Lower lobe of right lung (tissue), 2 donors: ENCODE measurements around the gene CKMT2. TPM values are rescaled to one million over a fixed set of nuclear protein-coding genes. Genes with fewer than 3 reads are reported as not detected.

Experiments used
- ATAC-seq, 2 donors: fragments of 200-7000 bp; cut with Tn5 transposase; one replicate each; pipeline ENCODE4 v1.9.1; 2020 to 2022; ENCODE audit warnings: mild to moderate bottlenecking in 2 of 2, moderate library complexity in 2 of 2
- DNase-seq: peaks from one replicate; pipeline ENCODE4 v3.0.0-alpha.2; 2020
- H3K27ac ChIP-seq: fragments of 200-600 bp; one replicate; pipeline ENCODE4 v1.8.0; 2022
- H3K27me3 ChIP-seq: fragments of 200-600 bp; one replicate; pipeline ENCODE4 v1.8.0; 2022; ENCODE audit warnings: low read depth
- H3K36me3 ChIP-seq: fragments of 200-600 bp; one replicate; pipeline ENCODE4 v1.8.0; 2022; ENCODE audit warnings: mild to moderate bottlenecking
- H3K4me1 ChIP-seq: fragments of 200-600 bp; one replicate; pipeline ENCODE4 v1.8.0; 2022
- H3K4me3 ChIP-seq: fragments of 200-600 bp; one replicate; pipeline ENCODE4 v1.8.0; 2022; ENCODE audit warnings: mild to moderate bottlenecking
- H3K9me3 ChIP-seq: fragments of 200-600 bp; one replicate; pipeline ENCODE4 v1.8.0; 2022
- intact Hi-C: fragments of 100-400 bp; cut with DNase I; formaldehyde crosslinking; loops from one replicate; pipeline ENCODE4 v1.11.0; 2022
- long read RNA-seq: library from polyadenylated mRNA; unstranded; transcript quantifications from one replicate; pipeline ENCODE4 v2.0.0, GENCODE V29; 2021
- total RNA-seq: library from RNA; stranded (reverse); fragmentation: NEBNext Ultra II Directional; extraction: Animal tissue kit (Norgen Biotek cat#: 25700); gene quantifications from one replicate; pipeline ENCODE4 v1.2.1, GENCODE V29; 2021
- TF ChIP-seq, protein P1 (sequence below): fragments of 200-600 bp; IDR thresholded peaks from one replicate; pipeline ENCODE4 v1.8.0; 2022; ENCODE audit warnings: antibody characterized with exemption, mild to moderate bottlenecking
- donor health status: DM: no; HTN: yes; CAD: no; lungs with severe emphysema.

Gene CKMT2
- total RNA-seq, result 1.4 TPM
- long read RNA-seq, partial matches to known transcripts, result 1 of 13 reads
- long read RNA-seq, other reads (novel, unspliced or antisense), result 12 of 13 reads

DNA sequence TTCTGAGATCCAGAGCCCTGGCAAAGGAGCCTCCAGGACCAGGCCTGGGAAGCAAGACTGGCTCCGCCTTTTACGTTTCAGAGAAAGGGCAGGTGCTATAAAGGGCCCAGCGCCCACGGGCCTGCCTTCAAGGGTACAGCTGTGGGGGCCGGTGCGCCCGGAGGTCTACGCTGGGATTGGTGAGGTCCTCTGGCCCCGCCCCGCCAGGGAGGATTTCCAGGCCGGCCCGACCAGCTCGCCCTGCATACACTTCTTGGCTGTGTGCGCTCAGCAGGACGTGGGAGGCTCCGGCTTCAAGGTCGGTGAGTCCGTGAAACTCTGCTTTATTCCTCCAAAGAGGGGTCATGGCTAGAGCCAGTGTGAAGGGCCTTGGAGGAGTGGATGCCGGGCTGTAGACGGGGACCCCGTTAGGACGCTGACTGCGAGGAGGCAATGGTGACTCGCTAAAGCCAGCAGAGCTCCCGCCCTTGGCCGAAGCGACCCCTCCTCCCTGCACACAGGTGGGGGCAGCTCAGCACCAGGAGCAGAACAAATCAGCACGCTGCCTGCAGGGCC lies at the start of gene CKMT2:
Gene CKMT2, plus strand, starts transcription at position 243 of the 555 bp plus-strand sequence. CDS start 17,811 bp downstream, outside the sequence.
- peak; percentile 81 for DNase-seq
- intact Hi-C loops, result loop anchor here (5.0 kb wide), 1 partner anchor 59 kb away; no protein-coding TSS in a partner anchor
- H3K36me3 ChIP-seq, result no peaks in the 10 kb centered on the region
- no peaks in the 10 kb centered on the region for H3K27me3 ChIP-seq
- TF ChIP-seq, protein P1, sequence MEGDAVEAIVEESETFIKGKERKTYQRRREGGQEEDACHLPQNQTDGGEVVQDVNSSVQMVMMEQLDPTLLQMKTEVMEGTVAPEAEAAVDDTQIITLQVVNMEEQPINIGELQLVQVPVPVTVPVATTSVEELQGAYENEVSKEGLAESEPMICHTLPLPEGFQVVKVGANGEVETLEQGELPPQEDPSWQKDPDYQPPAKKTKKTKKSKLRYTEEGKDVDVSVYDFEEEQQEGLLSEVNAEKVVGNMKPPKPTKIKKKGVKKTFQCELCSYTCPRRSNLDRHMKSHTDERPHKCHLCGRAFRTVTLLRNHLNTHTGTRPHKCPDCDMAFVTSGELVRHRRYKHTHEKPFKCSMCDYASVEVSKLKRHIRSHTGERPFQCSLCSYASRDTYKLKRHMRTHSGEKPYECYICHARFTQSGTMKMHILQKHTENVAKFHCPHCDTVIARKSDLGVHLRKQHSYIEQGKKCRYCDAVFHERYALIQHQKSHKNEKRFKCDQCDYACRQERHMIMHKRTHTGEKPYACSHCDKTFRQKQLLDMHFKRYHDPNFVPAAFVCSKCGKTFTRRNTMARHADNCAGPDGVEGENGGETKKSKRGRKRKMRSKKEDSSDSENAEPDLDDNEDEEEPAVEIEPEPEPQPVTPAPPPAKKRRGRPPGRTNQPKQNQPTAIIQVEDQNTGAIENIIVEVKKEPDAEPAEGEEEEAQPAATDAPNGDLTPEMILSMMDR, result no peak
- H3K4me1 ChIP-seq, result peaks cover 29% of the 10 kb centered on the region
- peak within 1 kb of the TSS; percentile 47 for H3K4me3 ChIP-seq
- ATAC-seq, result peak; percentile 91 to 95
- no peaks in the 10 kb centered on the region for H3K9me3 ChIP-seq
- peak within 1 kb of the TSS; percentile 11 for H3K27ac ChIP-seq

DNA sequence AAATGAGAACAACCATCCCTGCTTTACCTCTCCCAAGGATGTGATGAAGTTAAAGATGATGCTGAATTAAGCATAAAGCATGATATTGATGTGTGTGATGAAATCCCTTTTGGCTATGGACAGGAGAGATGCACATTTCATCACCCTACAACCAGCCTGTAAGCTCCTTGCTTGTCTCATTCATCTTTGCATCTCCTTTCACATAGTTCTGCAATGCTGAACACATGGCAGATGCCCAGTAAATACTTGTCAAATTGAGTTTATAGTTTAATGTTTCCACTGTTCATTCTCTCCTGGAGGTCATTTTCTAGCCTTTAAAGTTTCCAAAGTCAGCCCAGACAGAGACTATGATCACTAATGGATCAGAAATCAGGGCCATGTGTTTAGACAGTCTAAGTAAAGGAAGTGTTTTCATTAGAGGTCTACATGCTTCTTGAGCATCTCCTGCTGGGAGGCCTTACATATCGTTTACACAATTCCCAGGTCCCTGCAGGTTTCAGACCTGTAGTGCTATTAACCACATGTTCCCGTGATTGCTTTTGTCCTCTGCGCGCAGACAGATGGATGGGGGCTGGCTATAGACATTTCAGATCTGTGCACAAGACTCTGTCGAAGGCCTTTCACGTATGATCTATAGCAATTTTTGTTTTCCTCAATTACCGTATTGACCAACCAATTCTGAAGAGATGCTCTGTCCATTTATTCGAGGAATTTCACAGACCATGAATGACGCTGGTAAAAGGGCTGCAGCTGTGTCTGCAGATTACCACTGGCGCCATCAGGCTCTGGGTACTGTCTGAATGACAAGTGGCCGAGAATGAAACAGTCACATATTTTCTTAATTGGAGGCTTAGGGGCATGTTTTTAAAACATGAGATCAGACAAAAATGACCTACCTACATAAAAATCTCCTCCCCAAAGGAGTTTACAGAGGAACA lies 49.0 kb upstream of the CKMT2 start:
- intact Hi-C loops, result no loop called here
- DNase-seq (no peak), ATAC-seq (no peak)
- Histone ChIP-seq H3K4me1 (no peaks in the 10 kb centered on the region), H3K36me3 (no peaks in the 10 kb centered on the region), H3K27ac (no peak overlapping the region), H3K4me3 (no peak overlapping the region), H3K27me3 (no peaks in the 10 kb centered on the region), H3K9me3 (no peaks in the 10 kb centered on the region)
- TF ChIP-seq, protein P1, result no peak

DNA sequence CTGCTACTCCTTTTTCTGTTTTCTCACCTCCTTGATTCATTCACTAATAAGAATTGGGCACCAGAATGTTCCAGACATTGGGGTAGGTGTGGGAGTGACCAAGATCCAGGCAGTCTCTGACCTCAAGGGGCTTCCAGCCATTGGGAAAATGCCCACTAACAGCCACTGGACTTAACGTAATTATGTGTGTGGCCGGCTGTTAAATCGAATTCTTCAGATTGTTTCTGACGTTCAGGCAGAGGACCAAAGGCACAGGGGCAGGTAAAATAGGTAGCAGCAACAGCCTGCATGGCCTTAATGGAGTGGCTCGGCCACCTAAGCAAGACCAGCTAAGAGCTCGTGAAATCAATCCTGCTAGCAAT lies 48.4 kb upstream of the CKMT2 start:
- H3K27me3 ChIP-seq, result no peaks in the 10 kb centered on the region
- intact Hi-C loops, result no loop called here
- ATAC-seq (no peak), DNase-seq (no peak)
- no peak overlapping the region for H3K27ac ChIP-seq
- no peak overlapping the region for H3K4me3 ChIP-seq
- TF ChIP-seq, protein P1, result no peak
- no peaks in the 10 kb centered on the region for H3K4me1 ChIP-seq
- H3K36me3 ChIP-seq, result no peaks in the 10 kb centered on the region
- no peaks in the 10 kb centered on the region for H3K9me3 ChIP-seq

DNA sequence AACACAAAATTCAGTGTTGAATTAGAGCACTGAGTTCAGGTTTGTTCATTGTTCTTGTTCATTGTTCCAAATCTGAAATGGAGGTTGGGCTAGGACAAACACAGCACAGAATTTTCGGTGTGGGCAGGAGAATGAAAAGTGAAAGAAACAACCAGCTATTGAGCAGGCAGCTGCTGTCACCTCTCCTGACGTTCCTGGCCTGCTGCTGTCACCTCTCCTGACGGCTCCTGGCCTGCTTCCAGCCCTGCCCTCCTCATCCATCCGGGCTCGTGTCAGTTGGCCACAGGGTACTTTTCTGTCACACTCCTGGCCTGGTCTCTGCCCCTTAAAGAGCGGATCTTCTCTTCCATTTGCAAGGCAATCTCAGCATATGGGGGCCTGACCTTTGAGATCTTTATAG lies 45.2 kb upstream of the CKMT2 start:
- Histone ChIP-seq H3K27ac (no peak overlapping the region), H3K27me3 (no peaks in the 10 kb centered on the region), H3K4me1 (no peaks in the 10 kb centered on the region), H3K9me3 (no peaks in the 10 kb centered on the region), H3K4me3 (no peak overlapping the region), H3K36me3 (no peaks in the 10 kb centered on the region)
- peak in 1 of 2 donors; percentile 23 for ATAC-seq
- intact Hi-C loops, result no loop called here
- no peak for DNase-seq
- TF ChIP-seq, protein P1, result no peak

DNA sequence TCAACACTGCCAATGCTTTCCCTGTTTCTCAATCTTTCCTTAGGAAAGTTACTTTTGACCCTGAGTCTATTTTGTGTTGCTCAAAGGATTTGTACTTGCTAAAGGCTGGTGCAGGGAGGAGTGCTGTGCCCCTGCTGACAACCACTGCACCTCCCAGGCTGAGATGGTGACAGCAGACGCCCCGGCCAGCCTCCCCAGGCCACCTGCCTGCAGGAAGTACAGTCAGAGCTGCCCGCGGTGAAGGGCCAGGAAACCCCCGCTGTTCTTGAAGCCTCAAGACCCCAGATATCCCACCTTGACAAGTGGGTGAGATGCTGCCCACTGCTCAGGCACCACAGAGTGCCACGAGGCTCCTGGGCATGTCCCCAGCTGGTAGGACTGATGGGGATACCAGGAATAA lies 44.2 kb upstream of the CKMT2 start:
- H3K36me3 ChIP-seq, result no peaks in the 10 kb centered on the region
- no peaks in the 10 kb centered on the region for H3K4me1 ChIP-seq
- no peak overlapping the region for H3K4me3 ChIP-seq
- H3K27ac ChIP-seq, result no peak overlapping the region
- H3K27me3 ChIP-seq, result no peaks in the 10 kb centered on the region
- TF ChIP-seq, protein P1, result no peak
- no peaks in the 10 kb centered on the region for H3K9me3 ChIP-seq
- intact Hi-C loops, result no loop called here
- ATAC-seq, result no peak
- DNase-seq, result no peak
